Measurements from ENCODE around the gene RPH3AL. TPM values are rescaled to one million over a fixed set of nuclear protein-coding genes. Genes with fewer than 3 reads are reported as not detected.

The RPH3AL gene
- total RNA-seq, 1 donor from 2014 or later, result 6.1 TPM

DNA sequence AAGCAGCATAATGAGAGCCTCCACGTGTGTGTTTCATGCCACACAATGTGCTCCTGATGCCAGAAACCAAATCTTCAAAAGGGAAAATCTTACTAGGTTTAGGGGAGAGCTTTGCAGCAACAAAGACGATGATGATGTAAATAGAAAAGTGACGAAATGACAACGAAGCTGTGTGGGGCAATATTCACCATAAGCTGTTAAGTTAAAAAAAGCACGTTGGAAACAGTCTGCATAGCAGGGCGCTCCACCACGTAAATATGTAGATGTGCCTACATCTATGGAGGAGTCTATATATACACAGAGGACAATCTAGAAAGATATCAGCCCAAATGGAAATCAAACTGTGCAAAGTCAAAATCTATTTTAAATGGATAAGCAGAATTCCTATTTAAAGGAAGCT is 61.0 kb downstream of the RPH3AL start:
- Histone ChIP-seq H3K4me3 (ENCODE audit: low read depth, low read length) (no peak overlapping the region), H3K36me3 (ENCODE audit: control insufficient read depth, insufficient read depth, low read length) (no peaks in the 10 kb centered on the region), H3K27me3 (ENCODE audit: control insufficient read depth, insufficient read depth, low read length) (no peaks in the 10 kb centered on the region)
- TF ChIP-seq, protein P1, sequence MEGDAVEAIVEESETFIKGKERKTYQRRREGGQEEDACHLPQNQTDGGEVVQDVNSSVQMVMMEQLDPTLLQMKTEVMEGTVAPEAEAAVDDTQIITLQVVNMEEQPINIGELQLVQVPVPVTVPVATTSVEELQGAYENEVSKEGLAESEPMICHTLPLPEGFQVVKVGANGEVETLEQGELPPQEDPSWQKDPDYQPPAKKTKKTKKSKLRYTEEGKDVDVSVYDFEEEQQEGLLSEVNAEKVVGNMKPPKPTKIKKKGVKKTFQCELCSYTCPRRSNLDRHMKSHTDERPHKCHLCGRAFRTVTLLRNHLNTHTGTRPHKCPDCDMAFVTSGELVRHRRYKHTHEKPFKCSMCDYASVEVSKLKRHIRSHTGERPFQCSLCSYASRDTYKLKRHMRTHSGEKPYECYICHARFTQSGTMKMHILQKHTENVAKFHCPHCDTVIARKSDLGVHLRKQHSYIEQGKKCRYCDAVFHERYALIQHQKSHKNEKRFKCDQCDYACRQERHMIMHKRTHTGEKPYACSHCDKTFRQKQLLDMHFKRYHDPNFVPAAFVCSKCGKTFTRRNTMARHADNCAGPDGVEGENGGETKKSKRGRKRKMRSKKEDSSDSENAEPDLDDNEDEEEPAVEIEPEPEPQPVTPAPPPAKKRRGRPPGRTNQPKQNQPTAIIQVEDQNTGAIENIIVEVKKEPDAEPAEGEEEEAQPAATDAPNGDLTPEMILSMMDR (IDR thresholded peaks at IDR 0.05; ENCODE audit: insufficient read depth, low read length, severe bottlenecking), result no peak
- no peak for DNase-seq (ENCODE audit: low read depth)
- FAIRE-seq, result no peak

DNA sequence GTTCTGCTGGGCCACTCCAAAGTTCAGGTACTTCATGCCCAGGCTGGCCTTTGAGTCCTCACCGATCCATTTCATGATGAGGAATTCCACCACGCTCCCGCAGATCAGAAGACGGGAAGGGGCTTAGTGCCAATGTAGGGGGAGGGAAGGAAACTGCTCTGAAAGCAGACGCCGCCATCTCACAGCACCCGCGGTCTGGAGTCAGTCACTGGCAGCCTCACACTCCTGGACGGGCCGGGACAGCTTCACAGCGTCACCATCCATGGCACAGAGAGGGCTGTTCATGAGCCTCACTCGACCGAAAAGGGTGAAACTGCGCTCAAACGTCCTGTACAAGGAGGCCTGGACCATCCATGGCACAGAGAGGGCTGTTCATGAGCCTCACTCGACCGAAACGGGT is 62.0 kb downstream of the RPH3AL start:
- FAIRE-seq, result no peak
- DNase-seq (ENCODE audit: low read depth), result no peak

DNA sequence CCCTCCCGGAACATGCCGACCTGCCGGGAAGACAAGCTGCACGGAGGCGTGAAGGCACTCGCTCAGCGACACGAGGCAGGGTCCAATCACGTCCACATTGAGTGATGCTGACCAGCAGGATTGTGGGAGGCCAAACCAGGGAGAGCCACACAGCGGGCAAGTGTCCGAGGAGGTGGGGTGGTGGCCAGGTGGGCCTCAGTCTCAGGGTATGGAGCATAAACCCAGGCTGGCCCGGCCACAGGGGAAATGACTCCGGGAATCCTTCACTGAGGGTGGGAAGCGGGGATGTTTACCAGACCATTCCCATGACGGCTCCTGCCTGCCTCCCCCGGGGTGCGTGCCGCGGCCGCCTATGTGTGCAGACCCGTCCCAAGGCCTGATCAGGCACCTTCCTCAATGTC is 62.5 kb downstream of the RPH3AL start:
- TF ChIP-seq, protein P1 (IDR thresholded peaks at IDR 0.05; ENCODE audit: insufficient read depth, low read length, severe bottlenecking), result no peak
- FAIRE-seq, result no peak

More for the DNA sequence above, 62.0 kb downstream of the RPH3AL start:
- Histone ChIP-seq H3K4me3 (ENCODE audit: low read depth, low read length) (no peak overlapping the region), H3K27me3 (ENCODE audit: control insufficient read depth, insufficient read depth, low read length) (no peaks in the 10 kb centered on the region), H3K36me3 (ENCODE audit: control insufficient read depth, insufficient read depth, low read length) (no peaks in the 10 kb centered on the region)
- TF ChIP-seq, protein P1 (IDR thresholded peaks at IDR 0.05; ENCODE audit: insufficient read depth, low read length, severe bottlenecking), result no peak

DNA sequence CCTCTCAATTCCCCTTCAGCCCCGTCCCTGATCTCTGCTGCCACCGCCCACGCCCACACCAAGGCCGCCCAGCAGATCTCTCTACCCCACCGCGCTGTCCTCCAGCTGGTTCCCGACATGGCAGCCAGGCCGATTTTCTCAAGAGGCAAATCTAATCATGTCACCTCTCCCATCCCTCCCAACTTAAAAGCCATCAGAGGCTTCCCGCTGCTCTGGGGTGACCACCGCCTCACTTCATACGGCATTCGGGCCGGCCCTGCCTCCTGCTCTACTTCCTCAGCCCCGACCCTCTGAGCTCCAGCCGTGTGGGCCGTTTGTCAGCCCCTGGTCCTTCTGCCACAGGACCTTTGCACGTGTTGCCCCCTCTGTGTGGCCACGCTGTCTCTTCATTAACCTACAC is 63.2 kb downstream of the RPH3AL start:
- Histone ChIP-seq H3K4me3 (ENCODE audit: low read depth, low read length) (no peak overlapping the region), H3K36me3 (ENCODE audit: control insufficient read depth, insufficient read depth, low read length) (no peaks in the 10 kb centered on the region), H3K27me3 (ENCODE audit: control insufficient read depth, insufficient read depth, low read length) (no peaks in the 10 kb centered on the region)
- DNase-seq (ENCODE audit: low read depth) (no peak), FAIRE-seq (no peak)
- TF ChIP-seq, protein P1 (IDR thresholded peaks at IDR 0.05; ENCODE audit: insufficient read depth, low read length, severe bottlenecking), result no peak

More for the DNA sequence above, 62.5 kb downstream of the RPH3AL start:
- no peak for DNase-seq (ENCODE audit: low read depth)
- Histone ChIP-seq H3K27me3 (ENCODE audit: control insufficient read depth, insufficient read depth, low read length) (no peaks in the 10 kb centered on the region), H3K36me3 (ENCODE audit: control insufficient read depth, insufficient read depth, low read length) (no peaks in the 10 kb centered on the region), H3K4me3 (ENCODE audit: low read depth, low read length) (no peak overlapping the region)

DNA sequence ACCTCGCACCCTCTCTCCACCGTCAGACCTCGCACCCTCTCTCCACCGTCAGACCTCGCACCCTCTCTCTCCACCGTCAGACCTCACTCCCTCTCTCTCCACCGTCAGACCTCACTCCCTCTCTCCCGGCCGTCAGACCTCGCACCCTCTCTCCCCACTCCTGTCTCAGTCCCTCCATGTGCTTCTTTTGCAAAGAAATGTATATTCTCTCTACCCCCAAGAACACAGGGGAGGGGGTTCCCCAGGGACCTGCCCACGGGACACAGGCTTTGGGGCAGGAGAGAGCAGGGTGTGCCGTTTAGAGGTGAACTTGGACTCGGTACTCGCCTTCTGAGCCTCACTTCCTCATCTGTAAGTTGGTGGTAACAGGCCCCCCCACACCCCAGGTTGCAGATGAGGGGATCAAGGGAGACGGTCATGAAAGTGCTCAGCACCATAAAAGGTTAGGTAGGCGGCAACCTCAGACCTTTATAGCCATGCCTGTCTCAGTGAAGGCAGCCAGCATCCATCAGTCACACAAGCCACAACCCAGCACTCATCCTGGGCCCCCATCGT is 63.7 kb downstream of the RPH3AL start:
- TF ChIP-seq, protein P1 (IDR thresholded peaks at IDR 0.05; ENCODE audit: insufficient read depth, low read length, severe bottlenecking), result no peak
- no peaks in the 10 kb centered on the region for H3K27me3 ChIP-seq (ENCODE audit: control insufficient read depth, insufficient read depth, low read length)
- FAIRE-seq, result no peak
- H3K4me3 ChIP-seq (ENCODE audit: low read depth, low read length), result no peak overlapping the region
- H3K36me3 ChIP-seq (ENCODE audit: control insufficient read depth, insufficient read depth, low read length), result no peaks in the 10 kb centered on the region
- DNase-seq (ENCODE audit: low read depth), result no peak

DNA sequence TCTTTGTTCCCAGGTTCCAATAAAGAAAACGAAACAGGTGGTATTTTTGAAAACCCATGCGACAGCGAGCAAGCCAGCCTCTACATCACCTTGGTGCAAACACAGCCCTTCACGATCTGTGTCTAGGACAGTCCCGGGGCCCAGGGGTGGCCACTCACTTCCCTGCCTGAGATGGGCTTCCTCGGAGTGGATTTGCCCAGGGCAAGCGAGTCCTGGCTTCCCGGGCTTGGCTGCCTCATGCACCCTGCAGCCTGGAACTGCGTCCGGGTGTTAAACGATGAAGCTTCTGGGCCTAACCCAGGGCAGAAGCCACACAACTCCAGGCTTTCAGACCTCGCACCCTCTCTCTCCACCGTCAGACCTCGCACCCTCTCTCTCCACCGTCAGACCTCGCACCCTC is 66.0 kb downstream of the RPH3AL start:
- TF ChIP-seq, protein P1 (IDR thresholded peaks at IDR 0.05; ENCODE audit: insufficient read depth, low read length, severe bottlenecking), result no peak
- no peak for FAIRE-seq
- Histone ChIP-seq H3K36me3 (ENCODE audit: control insufficient read depth, insufficient read depth, low read length) (no peaks in the 10 kb centered on the region), H3K27me3 (ENCODE audit: control insufficient read depth, insufficient read depth, low read length) (no peaks in the 10 kb centered on the region), H3K4me3 (ENCODE audit: low read depth, low read length) (no peak overlapping the region)
- DNase-seq (ENCODE audit: low read depth), result no peak

Data from bronchial epithelial cell (primary cell).